ENCODE results near the gene WRAP73.
"Not testable (repeated sequence)": the region's sequence is repeated elsewhere in the genome, so short reads cannot be mapped to it uniquely, and the experiment has no call there.

WRAP73 gene

DNA sequence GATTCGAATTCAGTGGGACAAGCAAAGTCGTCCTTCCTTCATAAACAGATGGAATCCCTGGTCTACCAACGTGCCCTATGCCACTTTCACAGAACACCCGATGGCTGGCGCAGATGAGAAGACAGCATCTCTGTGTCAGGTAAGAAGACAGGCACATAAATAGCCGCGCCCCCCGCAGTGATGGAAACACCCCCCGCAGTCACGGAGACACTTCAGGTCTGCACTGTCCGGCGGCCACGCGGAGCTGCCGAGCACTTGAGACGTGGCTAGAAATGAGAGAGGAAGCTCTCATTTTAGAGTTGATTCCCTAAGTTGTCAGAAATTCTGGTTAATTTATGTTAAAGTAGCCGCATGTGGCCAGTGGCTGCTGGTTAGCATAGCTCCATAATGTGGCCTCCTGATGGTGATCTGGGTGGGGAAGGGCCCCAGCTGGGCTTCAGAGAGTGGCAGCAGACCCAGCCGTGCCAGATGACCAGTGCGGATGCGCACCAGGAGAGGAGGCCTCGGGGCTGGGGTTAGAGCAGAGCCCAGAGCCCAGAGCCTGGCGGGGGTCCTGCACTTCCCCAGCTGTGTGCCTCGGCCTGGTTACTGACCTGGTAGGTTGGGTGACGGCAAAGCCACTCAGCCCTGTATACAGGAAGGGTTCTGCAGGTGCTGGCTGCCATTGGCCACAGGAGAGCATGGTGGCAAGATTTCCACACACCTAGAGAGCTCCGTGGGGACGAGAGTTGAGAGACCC is 22.2 kb downstream of the WRAP73 start:
- no peaks in the 10 kb centered on the region for H3K27me3 Mint-ChIP-seq
- peaks cover 24% of the 10 kb centered on the region for H3K4me1 Mint-ChIP-seq
- DNase-seq, result no peak
- no peak overlapping the region for H3K4me3 Mint-ChIP-seq
- no peak overlapping the region for H3K27ac Mint-ChIP-seq
- no peaks in the 10 kb centered on the region for H3K9me3 Mint-ChIP-seq
- H3K36me3 Mint-ChIP-seq (ENCODE audit: low read depth), result peaks cover 2% of the 10 kb centered on the region
- ATAC-seq, result no peak

DNA sequence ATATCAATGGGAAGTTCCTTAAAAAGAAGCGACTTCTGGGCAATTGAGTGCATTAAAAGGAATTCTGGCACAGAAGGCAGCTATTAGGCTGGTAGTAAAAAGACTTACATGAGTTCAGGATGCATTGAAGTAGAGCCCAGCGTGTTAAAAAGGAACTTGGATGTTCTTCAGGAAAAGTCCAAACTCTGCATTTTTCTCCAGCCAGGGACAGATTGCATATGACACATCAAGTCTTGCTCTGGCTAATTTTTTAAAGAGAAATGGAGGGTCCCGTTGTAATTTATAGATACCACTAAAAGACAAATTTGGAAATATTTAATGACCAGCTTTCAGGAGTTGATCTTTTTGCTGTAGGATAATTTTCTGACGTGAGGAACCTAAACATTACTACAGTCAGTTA is 23.9 kb downstream of the WRAP73 start:
- Mint-ChIP-seq H3K36me3 (ENCODE audit: low read depth) (peaks cover 2% of the 10 kb centered on the region), H3K4me1 (peaks cover 27% of the 10 kb centered on the region), H3K27ac (no peak overlapping the region), H3K4me3 (peak overlapping the region; percentile 89), H3K27me3 (no peaks in the 10 kb centered on the region), H3K9me3 (no peaks in the 10 kb centered on the region)
- no peak for DNase-seq
- no peak for ATAC-seq

- Mint-ChIP-seq H3K27ac (no peak overlapping the region), H3K36me3 (ENCODE audit: low read depth) (peaks cover 2% of the 10 kb centered on the region), H3K27me3 (no peaks in the 10 kb centered on the region), H3K9me3 (no peaks in the 10 kb centered on the region), H3K4me3 (peak overlapping the region; percentile 89), H3K4me1 (peaks cover 27% of the 10 kb centered on the region)
- ATAC-seq (peak; percentile 22), DNase-seq (peak; percentile 25)
Measured at GRCh38 chr1:3625151-3625907, 24.6 kb downstream of the WRAP73 start.

GRCh38 chr1:3624200-3625136 is 25.4 kb downstream of the WRAP73 start, which contains the start of gene TPRG1L:
Gene TPRG1L, plus strand, starts transcription at chr1:3625015. Its CDS starts 58 bp downstream, at chr1:3625073.
- Mint-ChIP-seq H3K4me1 (peaks cover 30% of the 10 kb centered on the region), H3K4me3 (peak within 1 kb of the TSS; percentile 89), H3K36me3 (ENCODE audit: low read depth) (peaks cover 2% of the 10 kb centered on the region), H3K27ac (peak within 1 kb of the TSS; percentile 89), H3K27me3 (no peaks in the 10 kb centered on the region), H3K9me3 (no peaks in the 10 kb centered on the region)
- peak; percentile 98 for DNase-seq
- ATAC-seq, result peak; percentile 93

DNA sequence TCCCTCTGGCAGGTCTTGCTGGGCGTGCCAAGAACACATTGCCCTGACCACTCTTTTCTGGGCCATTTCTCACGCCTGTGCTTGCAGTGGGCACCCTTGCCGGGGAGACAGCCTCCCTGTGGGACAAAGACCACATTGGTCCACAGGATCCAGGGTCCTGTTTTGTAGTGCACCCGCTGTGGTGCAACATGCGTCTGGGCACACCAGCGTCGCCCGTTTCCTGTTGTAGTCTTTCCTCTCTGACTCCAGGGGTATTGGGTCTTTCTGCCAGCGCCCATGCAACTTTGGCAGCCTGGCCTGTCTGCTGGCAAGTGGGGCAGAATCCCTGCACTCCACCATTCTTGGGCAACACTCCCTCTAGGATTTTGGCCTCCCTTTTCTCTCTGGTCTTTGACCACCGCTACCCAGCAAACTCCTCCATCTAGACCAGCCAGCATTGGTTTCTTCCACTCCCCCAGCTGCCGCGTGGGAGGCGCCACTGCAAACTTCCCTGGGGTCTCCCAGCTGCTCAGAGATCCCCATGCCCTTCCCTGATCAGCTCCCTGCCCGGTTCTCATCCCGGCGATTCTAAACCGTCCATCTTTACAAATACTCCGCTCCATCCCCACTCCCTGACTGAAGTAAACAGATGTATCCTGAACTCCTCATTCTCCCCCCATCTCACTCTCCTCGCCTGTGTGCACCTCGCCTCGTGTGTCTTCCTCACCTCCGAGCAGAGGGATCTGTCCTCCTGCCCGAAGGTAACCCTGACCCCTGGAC is 26.3 kb downstream of the WRAP73 start:
- Mint-ChIP-seq H3K9me3 (no peaks in the 10 kb centered on the region), H3K4me3 (peak overlapping the region; percentile 89), H3K36me3 (ENCODE audit: low read depth) (no peaks in the 10 kb centered on the region), H3K4me1 (peaks cover 35% of the 10 kb centered on the region), H3K27ac (no peak overlapping the region), H3K27me3 (no peaks in the 10 kb centered on the region)
- DNase-seq (no peak), ATAC-seq (no peak)

GRCh38 chr1:3622102-3622501 is 27.8 kb downstream of the WRAP73 start:
- H3K9me3 Mint-ChIP-seq; H3K27ac Mint-ChIP-seq; ATAC-seq; DNase-seq; H3K27me3 Mint-ChIP-seq; H3K4me3 Mint-ChIP-seq; H3K36me3 Mint-ChIP-seq (ENCODE audit: low read depth): not testable (repeated sequence)
- peaks cover 35% of the 10 kb centered on the region for H3K4me1 Mint-ChIP-seq

DNA sequence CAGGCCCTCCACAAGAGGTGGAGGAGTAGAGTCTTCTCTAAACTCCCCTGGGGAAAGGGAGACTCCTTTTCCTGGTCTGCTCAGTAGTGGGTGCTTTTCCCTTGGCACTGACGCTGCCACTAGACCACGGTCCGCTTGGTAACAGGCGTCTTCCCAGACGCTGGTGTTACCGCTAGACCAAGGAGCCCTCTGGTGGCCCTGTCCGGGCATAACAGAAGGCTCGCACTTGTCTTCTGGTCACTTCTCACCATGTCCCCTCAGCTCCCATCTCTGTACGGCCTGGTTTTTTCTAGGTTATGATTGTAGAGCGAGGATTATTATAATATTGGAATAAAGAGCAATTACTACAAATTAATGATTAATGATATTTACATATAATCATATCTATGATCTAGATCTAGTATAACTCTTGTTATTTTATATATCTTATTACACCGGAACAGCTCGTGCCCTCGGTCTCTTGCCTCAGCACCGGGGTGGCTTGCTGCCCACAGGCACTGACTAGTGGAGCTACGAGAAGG is 28.7 kb downstream of the WRAP73 start:
- H3K9me3 Mint-ChIP-seq; H3K36me3 Mint-ChIP-seq (ENCODE audit: low read depth); H3K27me3 Mint-ChIP-seq; H3K27ac Mint-ChIP-seq; ATAC-seq: not testable (repeated sequence)
- peak; percentile 27 for DNase-seq
- Mint-ChIP-seq H3K4me1 (peaks cover 35% of the 10 kb centered on the region), H3K4me3 (peak overlapping the region; percentile 75)

GRCh38 chr1:3620708-3621107 is 29.2 kb downstream of the WRAP73 start:
- Mint-ChIP-seq H3K27ac (no peak overlapping the region), H3K4me3 (peak overlapping the region; percentile 75), H3K27me3 (no peaks in the 10 kb centered on the region), H3K36me3 (ENCODE audit: low read depth) (no peaks in the 10 kb centered on the region), H3K9me3 (no peaks in the 10 kb centered on the region), H3K4me1 (peaks cover 30% of the 10 kb centered on the region)
- DNase-seq, result no peak
- ATAC-seq, result no peak

GRCh38 chr1:3618881-3619671 is 30.8 kb downstream of the WRAP73 start:
- DNase-seq (peak; percentile 76), ATAC-seq (peak; percentile 69)
- no peaks in the 10 kb centered on the region for H3K9me3 Mint-ChIP-seq
- H3K4me1 Mint-ChIP-seq, result peaks cover 21% of the 10 kb centered on the region
- H3K27ac Mint-ChIP-seq, result peak overlapping the region; percentile 75
- no peaks in the 10 kb centered on the region for H3K27me3 Mint-ChIP-seq
- H3K36me3 Mint-ChIP-seq (ENCODE audit: low read depth), result no peaks in the 10 kb centered on the region
- H3K4me3 Mint-ChIP-seq, result peak overlapping the region; percentile 75

- Mint-ChIP-seq H3K4me3 (no peak overlapping the region), H3K9me3 (no peaks in the 10 kb centered on the region), H3K4me1 (peaks cover 16% of the 10 kb centered on the region), H3K36me3 (ENCODE audit: low read depth) (no peaks in the 10 kb centered on the region), H3K27me3 (no peaks in the 10 kb centered on the region), H3K27ac (no peak overlapping the region)
- DNase-seq (no peak), ATAC-seq (no peak)
Measured at GRCh38 chr1:3618531-3618880, 31.4 kb downstream of the WRAP73 start.

DNA sequence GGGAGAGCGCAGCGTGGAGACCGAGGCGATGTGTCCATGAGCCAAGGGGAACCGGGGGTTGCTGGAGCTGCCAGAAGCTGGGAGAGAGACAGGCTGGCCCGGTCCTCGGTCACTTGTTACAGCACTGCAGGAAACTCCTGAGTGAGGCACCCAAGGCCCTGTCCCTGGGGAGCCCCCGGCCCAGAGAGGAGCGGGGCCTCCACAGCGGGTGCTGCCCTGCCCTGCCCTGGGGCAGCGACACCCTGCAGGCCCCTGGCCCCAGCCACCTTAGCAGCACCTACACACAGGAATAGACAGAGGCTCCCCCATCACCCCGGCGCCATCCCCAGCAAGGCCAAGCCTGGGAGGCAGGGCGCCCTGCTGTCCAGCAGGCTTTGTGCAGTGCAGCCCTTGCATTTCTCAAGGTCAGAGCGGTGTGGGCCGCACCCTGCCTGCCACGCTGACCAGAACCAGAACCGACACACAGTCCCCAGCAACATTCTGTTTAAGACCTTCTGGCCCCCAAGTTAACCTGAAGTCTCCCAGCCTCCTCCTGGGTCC is 32.0 kb downstream of the WRAP73 start:
- Mint-ChIP-seq H3K27me3 (no peaks in the 10 kb centered on the region), H3K4me3 (no peak overlapping the region), H3K9me3 (no peaks in the 10 kb centered on the region), H3K4me1 (peaks cover 11% of the 10 kb centered on the region), H3K36me3 (ENCODE audit: low read depth) (no peaks in the 10 kb centered on the region), H3K27ac (no peak overlapping the region)
- DNase-seq, result no peak
- ATAC-seq, result no peak

- no peak overlapping the region for H3K27ac Mint-ChIP-seq
- no peaks in the 10 kb centered on the region for H3K36me3 Mint-ChIP-seq (ENCODE audit: low read depth)
Measured at GRCh38 chr1:3616861-3617260, 33.0 kb downstream of the WRAP73 start.

More at GRCh38 chr1:3616861-3617260, 33.0 kb downstream of the WRAP73 start:
- ATAC-seq, result no peak
- no peak overlapping the region for H3K4me3 Mint-ChIP-seq
- peaks cover 10% of the 10 kb centered on the region for H3K4me1 Mint-ChIP-seq
- H3K27me3 Mint-ChIP-seq, result peaks cover 4% of the 10 kb centered on the region
- H3K9me3 Mint-ChIP-seq, result no peaks in the 10 kb centered on the region
- no peak for DNase-seq
